ENCODE measurements around the gene RGL2. TPM values are rescaled to one million over a fixed set of nuclear protein-coding genes. Genes with fewer than 3 reads are reported as not detected.

RGL2 gene
- total and polyA plus RNA-seq, 5 donors from 2014 or later = 7.2 to 59.2 (median 8.1) TPM

DNA sequence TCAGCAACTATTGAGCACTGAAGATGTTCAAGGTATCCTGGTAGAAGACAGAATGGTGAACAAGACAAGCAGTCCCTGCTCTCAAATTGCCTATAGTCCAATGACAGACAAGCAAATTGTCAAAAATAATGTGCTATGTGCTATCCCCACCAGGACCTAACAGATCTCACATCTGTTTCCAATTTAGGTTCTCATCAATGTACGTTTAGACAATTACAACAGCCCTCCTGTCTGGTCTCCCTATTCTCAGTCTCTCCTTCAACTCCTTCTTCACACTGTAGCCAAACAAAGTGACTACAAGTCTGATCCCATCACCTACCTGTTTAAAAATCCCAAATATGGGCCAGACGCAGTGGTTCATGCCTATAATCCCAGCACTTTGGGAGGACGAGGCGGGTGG is 7.6 kb upstream of the RGL2 start:
- no peaks in the 10 kb centered on the region for H3K9me3 ChIP-seq (ENCODE audit: control insufficient read depth in 2 of 2, low read length in 2 of 2)
- Mint-ChIP-seq H3K9me3 (no peaks in the 10 kb centered on the region), H3K27me3 (no peaks in the 10 kb centered on the region), H3K27ac (peak overlapping the region in 2 of 3 donors; percentile 18 to 62), H3K4me3 (peak overlapping the region in 2 of 4 donors; percentile 21 to 36), H3K36me3 (peaks cover 26% of the 10 kb centered on the region), H3K4me1 (peaks cover 4 to 59% (median 27%) of the 10 kb centered on the region in 4 donors)
- ATAC-seq (ENCODE audit: low read depth in 2 of 2) (no peak), DNase-seq (no peak)
- peaks cover 59% of the 10 kb centered on the region for H3K36me3 ChIP-seq (ENCODE audit: control insufficient read depth, insufficient read depth, low read length)
- peaks cover 19% of the 10 kb centered on the region for H3K4me1 ChIP-seq (ENCODE audit: control insufficient read depth, insufficient read depth, low read length, poor library complexity, severe bottlenecking)
- H3K4me3 ChIP-seq (ENCODE audit: low read depth, low read length) = no peak overlapping the region
- H3K27me3 ChIP-seq (ENCODE audit: control insufficient read depth, insufficient read depth, low read length) = no peaks in the 10 kb centered on the region
- H3K27ac ChIP-seq (ENCODE audit: insufficient read depth, low read length, poor library complexity, severe bottlenecking) = no peak overlapping the region

DNA sequence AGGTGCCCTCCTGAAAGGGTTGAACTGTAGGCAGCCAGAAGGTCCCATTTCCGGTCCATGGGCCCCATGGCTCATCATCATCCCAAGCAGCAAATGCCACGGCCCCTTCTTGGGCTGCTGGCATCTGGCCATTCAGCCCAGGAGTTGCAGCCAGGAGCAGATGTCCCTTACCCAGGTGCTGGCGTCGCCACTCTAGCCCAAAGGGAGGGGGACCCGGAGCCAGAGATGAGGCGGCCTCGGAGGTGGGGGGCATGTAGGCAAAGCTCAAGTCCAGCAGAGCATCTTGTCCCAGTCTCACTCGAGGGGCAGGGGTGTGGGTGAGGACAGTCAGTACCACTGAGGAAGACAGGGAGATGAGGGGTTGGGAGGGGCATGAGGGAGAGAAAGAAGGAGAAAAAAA is 6.3 kb upstream of the RGL2 start:
- H3K9me3 Mint-ChIP-seq = no peaks in the 10 kb centered on the region
- no peak overlapping the region for H3K27ac ChIP-seq (ENCODE audit: insufficient read depth, low read length, poor library complexity, severe bottlenecking)
- peak overlapping the region in 2 of 3 donors; percentile 36 to 83 for H3K27ac Mint-ChIP-seq
- peaks cover 20% of the 10 kb centered on the region for H3K36me3 Mint-ChIP-seq
- no peak overlapping the region for H3K4me3 ChIP-seq (ENCODE audit: low read depth, low read length)
- ATAC-seq (ENCODE audit: low read depth in 2 of 2) (no peak), DNase-seq (no peak)
- H3K4me1 Mint-ChIP-seq = peaks cover 4 to 62% (median 32%) of the 10 kb centered on the region in 4 donors
- peaks cover 14% of the 10 kb centered on the region for H3K4me1 ChIP-seq (ENCODE audit: control insufficient read depth, insufficient read depth, low read length, poor library complexity, severe bottlenecking)
- H3K36me3 ChIP-seq (ENCODE audit: control insufficient read depth, insufficient read depth, low read length) = peaks cover 54% of the 10 kb centered on the region
- H3K4me3 Mint-ChIP-seq = no peak overlapping the region
- no peaks in the 10 kb centered on the region for H3K9me3 ChIP-seq (ENCODE audit: control insufficient read depth in 2 of 2, low read length in 2 of 2)
- peaks cover under 1% of the 10 kb centered on the region for H3K27me3 Mint-ChIP-seq
- no peaks in the 10 kb centered on the region for H3K27me3 ChIP-seq (ENCODE audit: control insufficient read depth, insufficient read depth, low read length)

DNA sequence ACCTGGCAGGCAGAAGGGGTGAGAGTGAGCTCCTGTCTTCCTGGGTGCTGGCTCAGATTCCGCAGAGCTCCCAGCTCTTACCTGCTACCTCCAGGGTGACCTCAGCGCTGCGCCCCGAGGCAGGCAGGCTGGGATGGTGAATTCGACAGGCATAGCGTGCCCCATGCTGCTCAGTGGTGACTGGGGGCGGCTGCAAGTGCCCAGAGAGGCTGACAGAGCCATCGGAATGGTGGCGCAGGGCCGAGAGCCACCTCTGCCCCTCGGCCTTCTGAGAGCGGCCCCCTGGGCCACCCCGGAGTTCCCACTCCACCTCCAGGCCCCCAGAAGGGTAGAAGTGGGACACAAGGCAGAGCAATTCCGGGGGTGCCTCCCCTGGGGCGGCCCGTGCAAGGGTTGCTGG is 5.5 kb upstream of the RGL2 start:
- H3K4me1 Mint-ChIP-seq = peaks cover 4 to 66% (median 40%) of the 10 kb centered on the region in 4 donors
- no peaks in the 10 kb centered on the region for H3K27me3 ChIP-seq (ENCODE audit: control insufficient read depth, insufficient read depth, low read length)
- H3K9me3 ChIP-seq (ENCODE audit: control insufficient read depth in 2 of 2, low read length in 2 of 2) = no peaks in the 10 kb centered on the region
- peaks cover 9% of the 10 kb centered on the region for H3K27me3 Mint-ChIP-seq
- ATAC-seq (ENCODE audit: low read depth in 2 of 2) (no peak), DNase-seq (no peak)
- H3K36me3 ChIP-seq (ENCODE audit: control insufficient read depth, insufficient read depth, low read length) = peaks cover 50% of the 10 kb centered on the region
- no peak overlapping the region for H3K4me3 ChIP-seq (ENCODE audit: low read depth, low read length)
- H3K27ac ChIP-seq (ENCODE audit: insufficient read depth, low read length, poor library complexity, severe bottlenecking) = no peak overlapping the region
- peaks cover 0 to 1% (median 0%) of the 10 kb centered on the region in 7 donors for H3K9me3 Mint-ChIP-seq
- peaks cover 20% of the 10 kb centered on the region for H3K36me3 Mint-ChIP-seq
- peaks cover 22% of the 10 kb centered on the region for H3K4me1 ChIP-seq (ENCODE audit: control insufficient read depth, insufficient read depth, low read length, poor library complexity, severe bottlenecking)
- no peak overlapping the region for H3K4me3 Mint-ChIP-seq
- peak overlapping the region in 1 of 3 donors; percentile 83 for H3K27ac Mint-ChIP-seq

DNA sequence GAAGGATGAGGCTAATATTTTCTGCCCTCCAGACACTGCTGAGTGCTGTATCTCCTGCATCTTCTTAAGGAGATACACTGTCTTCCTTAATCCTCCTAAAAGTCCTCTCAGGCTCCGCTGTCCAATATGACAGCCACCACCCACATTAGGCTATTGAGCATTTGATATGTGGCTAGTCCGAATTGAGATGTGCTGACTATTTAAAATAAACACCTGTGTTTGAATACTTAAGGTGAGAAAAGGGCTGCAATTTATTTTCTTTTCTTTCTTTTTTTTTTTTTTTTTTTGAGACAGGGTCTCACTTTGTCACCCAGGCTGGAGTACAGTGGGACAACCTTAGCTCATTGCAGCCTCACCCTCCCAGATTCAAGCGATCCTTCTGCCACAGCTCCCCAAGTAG is 3.1 kb upstream of the RGL2 start:
- Histone ChIP-seq H3K9me3 (ENCODE audit: control insufficient read depth in 2 of 2, low read length in 2 of 2) (no peaks in the 10 kb centered on the region), H3K4me3 (ENCODE audit: low read depth, low read length) (no peak overlapping the region), H3K4me1 (ENCODE audit: control insufficient read depth, insufficient read depth, low read length, poor library complexity, severe bottlenecking) (peaks cover 34% of the 10 kb centered on the region), H3K27ac (ENCODE audit: insufficient read depth, low read length, poor library complexity, severe bottlenecking) (peak overlapping the region; percentile 23), H3K36me3 (ENCODE audit: control insufficient read depth, insufficient read depth, low read length) (peaks cover 36% of the 10 kb centered on the region), H3K27me3 (ENCODE audit: control insufficient read depth, insufficient read depth, low read length) (no peaks in the 10 kb centered on the region)
- Mint-ChIP-seq H3K4me3 (peak overlapping the region in 2 of 4 donors; percentile 4 to 28), H3K27ac (peak overlapping the region in 1 of 3 donors; percentile 91), H3K27me3 (peaks cover 10% of the 10 kb centered on the region), H3K36me3 (peaks cover 15% of the 10 kb centered on the region), H3K4me1 (peaks cover 0 to 60% (median 38%) of the 10 kb centered on the region in 4 donors), H3K9me3 (peaks cover 0 to 3% (median 0%) of the 10 kb centered on the region in 7 donors)
- ATAC-seq (ENCODE audit: low read depth in 2 of 2) = no peak
- DNase-seq = no peak

DNA sequence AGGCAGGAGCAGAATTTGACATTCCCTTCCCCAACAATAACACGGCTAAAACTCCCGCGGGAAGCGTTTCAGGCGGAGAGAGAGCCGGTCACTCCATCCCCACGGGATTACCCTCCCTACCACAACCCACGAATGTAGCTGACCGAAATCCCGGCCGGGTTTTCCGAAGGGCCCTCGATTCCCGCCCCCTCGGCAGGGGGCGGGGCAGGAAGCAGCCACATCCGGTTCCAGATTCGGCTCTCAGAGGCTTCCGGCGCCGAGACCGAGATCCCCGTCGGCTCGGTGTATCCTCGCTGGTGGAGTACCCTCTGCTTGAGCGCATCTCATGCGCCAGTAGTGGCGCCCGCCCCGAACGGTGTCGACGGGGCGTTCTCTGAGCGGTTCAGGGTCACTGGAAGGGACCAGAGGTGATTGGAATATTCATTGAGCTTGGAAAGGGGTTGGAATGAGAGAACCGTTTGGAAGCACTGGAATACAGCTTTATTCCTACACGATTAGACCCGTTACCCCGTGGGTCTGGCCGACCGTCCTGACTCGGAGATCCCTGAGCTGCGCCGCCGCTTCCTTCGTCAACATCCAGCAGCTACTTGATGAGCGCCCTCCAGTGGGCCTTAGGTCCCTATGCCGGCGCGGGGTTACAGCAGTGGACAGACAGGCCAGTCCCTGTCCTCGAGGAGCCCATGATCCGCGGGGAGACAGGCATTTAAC is 649 bp upstream of the RGL2 start:
- peaks cover 34% of the 10 kb centered on the region for H3K36me3 ChIP-seq (ENCODE audit: control insufficient read depth, insufficient read depth, low read length)
- peak overlapping the region; percentile 90 for H3K4me3 ChIP-seq (ENCODE audit: low read depth, low read length)
- peak overlapping the region; percentile 98 to 100 (median 100) for H3K27ac Mint-ChIP-seq
- peak overlapping the region; percentile 99 to 100 (median 100) for H3K4me3 Mint-ChIP-seq
- peak; percentile 88 to 96 (median 92) for DNase-seq
- peaks cover 0 to 50% (median 26%) of the 10 kb centered on the region in 4 donors for H3K4me1 Mint-ChIP-seq
- H3K27ac ChIP-seq (ENCODE audit: insufficient read depth, low read length, poor library complexity, severe bottlenecking) = peak overlapping the region; percentile 92
- ATAC-seq (ENCODE audit: low read depth in 2 of 2) = peak; percentile 86 to 87
- peaks cover 11% of the 10 kb centered on the region for H3K36me3 Mint-ChIP-seq
- no peaks in the 10 kb centered on the region for H3K27me3 ChIP-seq (ENCODE audit: control insufficient read depth, insufficient read depth, low read length)
- H3K9me3 ChIP-seq (ENCODE audit: control insufficient read depth in 2 of 2, low read length in 2 of 2) = no peaks in the 10 kb centered on the region
- peaks cover 27% of the 10 kb centered on the region for H3K4me1 ChIP-seq (ENCODE audit: control insufficient read depth, insufficient read depth, low read length, poor library complexity, severe bottlenecking)
- peaks cover 10% of the 10 kb centered on the region for H3K27me3 Mint-ChIP-seq
- H3K9me3 Mint-ChIP-seq = peaks cover 0 to 3% (median 0%) of the 10 kb centered on the region in 7 donors

DNA sequence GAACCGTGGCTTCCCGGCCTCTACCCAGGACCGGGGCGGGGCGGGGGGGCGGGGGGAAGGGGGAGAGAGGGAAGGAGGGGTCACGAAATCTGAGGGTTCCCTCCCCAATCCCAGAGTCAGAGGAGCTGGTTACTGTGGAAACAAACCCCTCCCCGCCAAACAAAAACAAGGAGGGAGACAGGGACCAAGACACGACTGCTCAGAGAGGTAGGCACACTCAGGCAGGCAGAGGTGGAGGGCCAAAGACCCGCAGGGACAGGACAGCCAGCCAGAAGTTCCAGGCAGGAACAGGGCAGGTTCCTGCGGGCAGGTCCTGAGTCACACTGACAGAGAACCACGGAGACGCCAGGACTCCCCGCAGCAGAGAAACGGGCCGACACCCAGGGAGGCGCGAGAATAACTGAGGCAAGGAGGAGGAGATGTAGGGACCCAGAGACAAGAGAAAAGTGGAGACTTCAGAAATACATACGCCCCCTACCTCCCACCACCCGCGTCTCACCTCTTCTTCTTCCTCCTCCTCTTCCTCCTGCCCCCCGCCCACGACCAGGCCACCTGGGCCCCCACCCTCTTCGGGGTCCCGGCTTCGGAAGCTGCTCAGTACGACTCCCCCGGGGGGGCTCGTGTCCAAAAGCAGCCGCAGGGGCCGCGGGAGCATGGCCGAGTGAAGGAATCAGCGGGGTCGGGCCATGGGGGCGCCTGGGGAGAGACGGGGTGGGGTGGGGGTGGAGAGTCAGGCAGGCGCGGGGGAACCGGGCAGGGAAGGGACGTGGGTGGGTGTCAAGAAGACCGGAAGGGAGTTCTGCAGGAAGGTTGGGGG is 578 bp downstream of the RGL2 start:
- Mint-ChIP-seq H3K36me3 (peaks cover 8% of the 10 kb centered on the region), H3K9me3 (peaks cover 0 to 3% (median 0%) of the 10 kb centered on the region in 7 donors)

DNA sequence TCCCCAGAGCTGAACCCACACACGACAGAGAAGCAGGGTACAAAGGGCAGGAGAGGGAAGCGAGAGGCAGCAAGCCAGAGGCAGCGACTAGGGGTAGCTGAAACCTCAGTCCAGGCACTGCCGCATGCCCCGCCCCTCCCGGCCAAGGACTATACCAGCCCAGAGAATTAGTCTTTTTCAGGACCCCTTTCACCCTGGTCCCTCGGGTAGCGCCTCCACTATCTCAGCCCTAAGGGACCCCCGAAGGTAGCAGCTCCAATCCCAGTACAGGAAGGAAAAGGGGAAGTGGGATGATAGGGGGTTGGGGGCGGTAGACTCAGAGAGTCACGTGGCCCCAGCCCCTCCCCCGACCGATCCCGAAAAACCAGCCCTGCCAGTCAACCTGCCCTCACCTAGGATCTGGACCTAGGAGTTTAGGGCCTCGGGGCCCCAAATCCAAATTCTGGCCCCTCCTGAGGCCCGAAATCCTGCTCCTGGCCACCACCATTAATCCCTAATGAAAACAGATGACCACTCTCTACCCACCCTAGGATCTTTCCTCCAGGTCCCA is 1.3 kb downstream of the RGL2 start:
- H3K27ac Mint-ChIP-seq = peak overlapping the region in 1 of 3 donors; percentile 100
- DNase-seq = no peak
- Histone ChIP-seq H3K4me3 (ENCODE audit: low read depth, low read length) (no peak overlapping the region), H3K9me3 (ENCODE audit: control insufficient read depth in 2 of 2, low read length in 2 of 2) (no peaks in the 10 kb centered on the region), H3K4me1 (ENCODE audit: control insufficient read depth, insufficient read depth, low read length, poor library complexity, severe bottlenecking) (peaks cover 27% of the 10 kb centered on the region), H3K27ac (ENCODE audit: insufficient read depth, low read length, poor library complexity, severe bottlenecking) (peak overlapping the region; percentile 92), H3K27me3 (ENCODE audit: control insufficient read depth, insufficient read depth, low read length) (no peaks in the 10 kb centered on the region), H3K36me3 (ENCODE audit: control insufficient read depth, insufficient read depth, low read length) (peaks cover 34% of the 10 kb centered on the region)
- H3K27me3 Mint-ChIP-seq = peaks cover 10% of the 10 kb centered on the region
- peaks cover 0 to 3% (median 0%) of the 10 kb centered on the region in 7 donors for H3K9me3 Mint-ChIP-seq
- ATAC-seq (ENCODE audit: low read depth in 2 of 2) = no peak
- H3K4me3 Mint-ChIP-seq = peak overlapping the region; percentile 80 to 100 (median 97)
- peaks cover 8% of the 10 kb centered on the region for H3K36me3 Mint-ChIP-seq
- peaks cover 0 to 48% (median 22%) of the 10 kb centered on the region in 4 donors for H3K4me1 Mint-ChIP-seq

More for the DNA sequence above, 578 bp downstream of the RGL2 start:
- peak; percentile 54 to 69 (median 63) for DNase-seq
- ATAC-seq (ENCODE audit: low read depth in 2 of 2) = peak in 1 of 2 donors; percentile 6
- no peaks in the 10 kb centered on the region for H3K9me3 ChIP-seq (ENCODE audit: control insufficient read depth in 2 of 2, low read length in 2 of 2)
- no peaks in the 10 kb centered on the region for H3K27me3 ChIP-seq (ENCODE audit: control insufficient read depth, insufficient read depth, low read length)
- H3K4me3 Mint-ChIP-seq = peak overlapping the region; percentile 95 to 100 (median 100)
- peaks cover 0 to 48% (median 22%) of the 10 kb centered on the region in 4 donors for H3K4me1 Mint-ChIP-seq
- peaks cover 30% of the 10 kb centered on the region for H3K36me3 ChIP-seq (ENCODE audit: control insufficient read depth, insufficient read depth, low read length)
- peak overlapping the region; percentile 92 for H3K27ac ChIP-seq (ENCODE audit: insufficient read depth, low read length, poor library complexity, severe bottlenecking)
- H3K4me1 ChIP-seq (ENCODE audit: control insufficient read depth, insufficient read depth, low read length, poor library complexity, severe bottlenecking) = peaks cover 27% of the 10 kb centered on the region
- H3K4me3 ChIP-seq (ENCODE audit: low read depth, low read length) = peak overlapping the region; percentile 67
- peaks cover 10% of the 10 kb centered on the region for H3K27me3 Mint-ChIP-seq
- peak overlapping the region; percentile 98 to 100 (median 100) for H3K27ac Mint-ChIP-seq
